GM21526 (cell line): Measurements from ENCODE around the gene KLHL20.
"Not testable (repeated sequence)": the region's sequence is repeated elsewhere in the genome, so short reads cannot be mapped to it uniquely, and the experiment has no call there.

Source experiments
- ATAC-seq: cut with Tn5 transposase; IDR thresholded peaks from one replicate; pipeline ENCODE4 v1.9.1; 2021; ENCODE audit warnings: moderate library complexity; ENCODE audit not compliant: unreplicated experiment, low FRiP score

KLHL20 gene, protein sequence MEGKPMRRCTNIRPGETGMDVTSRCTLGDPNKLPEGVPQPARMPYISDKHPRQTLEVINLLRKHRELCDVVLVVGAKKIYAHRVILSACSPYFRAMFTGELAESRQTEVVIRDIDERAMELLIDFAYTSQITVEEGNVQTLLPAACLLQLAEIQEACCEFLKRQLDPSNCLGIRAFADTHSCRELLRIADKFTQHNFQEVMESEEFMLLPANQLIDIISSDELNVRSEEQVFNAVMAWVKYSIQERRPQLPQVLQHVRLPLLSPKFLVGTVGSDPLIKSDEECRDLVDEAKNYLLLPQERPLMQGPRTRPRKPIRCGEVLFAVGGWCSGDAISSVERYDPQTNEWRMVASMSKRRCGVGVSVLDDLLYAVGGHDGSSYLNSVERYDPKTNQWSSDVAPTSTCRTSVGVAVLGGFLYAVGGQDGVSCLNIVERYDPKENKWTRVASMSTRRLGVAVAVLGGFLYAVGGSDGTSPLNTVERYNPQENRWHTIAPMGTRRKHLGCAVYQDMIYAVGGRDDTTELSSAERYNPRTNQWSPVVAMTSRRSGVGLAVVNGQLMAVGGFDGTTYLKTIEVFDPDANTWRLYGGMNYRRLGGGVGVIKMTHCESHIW

GRCh38 chr1:173714759-173715537, at the start of gene KLHL20:
TSS of gene KLHL20 (plus strand) at chr1:173714981. CDS start at chr1:173716044, 1,063 bp downstream.
- peak; percentile 91 for ATAC-seq

DNA sequence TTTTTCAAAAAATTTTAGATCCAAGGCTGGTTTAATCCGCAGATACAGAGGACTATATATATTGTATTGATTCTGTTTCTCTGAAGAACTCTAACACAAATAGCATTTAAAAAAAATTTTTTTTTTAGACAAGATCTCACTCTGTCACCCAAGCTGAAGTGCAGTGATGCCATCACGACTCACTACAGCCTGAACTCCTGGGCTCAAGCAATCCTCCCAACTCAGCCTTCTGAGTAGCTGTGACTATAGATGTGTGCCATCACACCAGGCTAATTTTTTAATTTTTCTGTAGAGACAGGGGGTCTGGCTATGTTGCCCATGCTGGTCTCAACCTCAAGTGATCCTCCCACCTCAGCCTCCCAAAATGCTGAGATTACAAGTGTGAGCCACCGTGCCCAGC, 48.1 kb upstream of the KLHL20 start:
- ATAC-seq = no peak

DNA sequence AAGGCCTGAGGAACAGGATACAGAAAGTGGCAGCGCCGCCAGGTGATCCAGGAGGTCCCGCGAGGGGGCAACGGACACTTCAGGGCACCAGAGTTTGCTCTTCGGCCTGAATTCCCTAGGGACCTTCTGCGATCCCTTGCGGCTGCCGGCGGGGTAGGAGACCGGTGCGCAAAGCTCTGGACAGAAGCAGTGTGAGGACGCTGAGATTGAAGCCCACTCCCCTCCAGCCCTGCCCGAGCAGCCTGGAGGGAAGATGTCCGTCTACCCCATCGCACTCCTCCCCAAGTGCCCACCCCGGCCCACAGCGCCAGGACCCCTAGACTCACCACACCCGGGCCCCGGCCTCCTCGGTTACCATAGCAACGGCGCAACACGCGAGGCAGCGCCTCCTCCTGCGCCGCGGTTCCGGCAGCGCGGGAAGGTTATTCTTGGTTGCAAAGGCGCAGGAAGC, 45.3 kb upstream of the KLHL20 start, which contains the start of gene ANKRD45:
ANKRD45 (minus strand) TSS at position 361 of the 451 bp plus-strand sequence. CDS start 10,433 bp downstream, outside the sequence.
- ATAC-seq = no peak

- ATAC-seq = not testable (repeated sequence)
These were observed 40.3 kb upstream of the KLHL20 start for GRCh38 chr1:173674496-173674895.

DNA sequence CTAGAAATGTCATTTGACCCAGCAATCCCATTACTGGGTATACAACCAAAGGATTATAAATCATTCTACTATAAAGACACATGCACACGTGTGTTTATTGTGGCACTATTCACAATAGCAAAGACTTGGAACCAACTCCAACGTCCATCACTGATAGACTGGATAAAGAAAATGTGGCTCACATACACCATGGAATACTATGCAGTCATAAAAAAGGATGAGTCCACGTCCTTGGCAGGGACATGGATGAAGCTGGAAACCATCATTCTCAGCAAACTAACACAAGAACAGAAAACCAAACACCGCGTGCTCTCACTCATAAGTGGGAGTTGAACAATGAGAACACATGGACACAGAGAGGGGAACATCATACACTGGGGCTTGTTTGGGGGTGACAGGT, 34.6 kb upstream of the KLHL20 start:
- ATAC-seq = not testable (repeated sequence)

DNA sequence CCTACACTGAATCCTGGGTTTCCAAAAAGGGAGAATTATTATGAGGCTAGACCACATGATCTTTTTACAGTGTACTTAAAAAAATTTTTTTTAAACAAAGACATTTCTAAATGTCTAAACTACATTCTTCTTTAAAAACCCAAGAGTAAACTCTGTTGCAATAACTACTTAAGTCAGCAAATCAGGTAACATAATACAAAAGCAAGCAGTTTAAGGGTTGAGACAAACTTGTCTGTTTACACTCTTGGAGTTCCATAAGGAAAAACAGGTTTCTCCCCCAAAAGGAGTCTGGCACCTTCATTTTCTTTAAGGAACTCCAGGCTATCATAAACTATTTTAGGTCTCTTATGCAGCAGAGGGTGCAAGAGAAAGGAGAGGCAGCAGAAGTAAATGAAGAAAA, 32.6 kb upstream of the KLHL20 start:
- no peak for ATAC-seq

DNA sequence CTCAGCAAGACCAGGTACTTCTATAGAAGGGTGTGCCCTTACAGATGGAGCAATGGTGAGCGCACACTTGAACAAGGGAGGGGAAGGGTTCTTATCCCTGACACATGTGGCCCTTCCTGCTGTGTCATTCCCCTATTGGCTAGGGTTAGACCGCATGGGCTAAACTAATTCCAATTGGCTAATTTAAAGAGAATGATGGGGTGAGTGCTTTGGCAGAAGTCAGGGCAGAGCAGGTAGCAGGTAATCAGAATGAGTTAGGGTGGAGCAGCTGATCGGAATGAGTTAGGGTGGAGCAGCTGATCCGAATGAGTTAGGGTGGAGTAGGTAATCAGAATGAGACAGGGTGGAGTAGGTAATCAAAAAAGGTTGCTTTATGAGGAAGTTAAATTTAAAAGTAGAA, 30.9 kb upstream of the KLHL20 start:
- not testable (repeated sequence) for ATAC-seq

GRCh38 chr1:173685121-173685520, 29.7 kb upstream of the KLHL20 start:
- ATAC-seq = not testable (repeated sequence)

GRCh38 chr1:173688300-173688699, 26.5 kb upstream of the KLHL20 start:
- no peak for ATAC-seq

DNA sequence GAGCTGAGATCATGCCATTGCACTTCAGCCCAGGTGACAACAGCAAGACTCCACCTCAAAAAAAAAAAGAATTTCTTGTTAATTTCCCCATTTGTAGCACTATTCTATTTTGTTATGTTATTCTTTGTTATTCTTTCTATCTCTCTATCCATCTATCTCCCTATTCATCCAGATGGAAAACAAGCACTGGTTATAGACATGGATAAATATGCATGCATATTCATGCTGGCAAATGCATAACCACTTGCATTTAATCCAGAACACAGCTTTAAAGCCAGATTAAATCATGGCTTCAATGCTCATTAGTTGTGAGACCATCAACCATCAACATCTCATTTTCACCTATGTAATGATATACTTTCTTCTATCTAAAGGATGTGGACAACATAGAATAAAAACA, 21.5 kb upstream of the KLHL20 start:
- ATAC-seq = no peak

DNA sequence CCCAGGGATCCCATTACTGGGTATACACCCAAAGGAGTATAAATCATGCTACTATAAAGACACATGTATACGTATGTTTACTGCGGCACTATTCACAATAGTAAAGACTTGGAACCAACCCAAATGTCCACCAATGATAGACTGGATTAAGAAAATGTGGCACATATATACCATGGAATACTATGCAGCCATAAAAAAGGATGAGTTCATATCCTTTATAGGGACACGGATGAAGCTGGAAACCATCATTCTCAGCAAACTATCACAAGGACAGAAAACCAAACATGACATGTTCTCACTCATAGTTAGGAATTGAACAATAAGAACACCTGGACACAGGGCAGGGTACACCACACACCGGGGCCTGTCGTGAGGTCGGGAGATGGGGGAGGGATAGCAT, 13.5 kb upstream of the KLHL20 start:
- not testable (repeated sequence) for ATAC-seq

- ATAC-seq = no peak
These were observed 12.0 kb upstream of the KLHL20 start for GRCh38 chr1:173702736-173703135.

DNA sequence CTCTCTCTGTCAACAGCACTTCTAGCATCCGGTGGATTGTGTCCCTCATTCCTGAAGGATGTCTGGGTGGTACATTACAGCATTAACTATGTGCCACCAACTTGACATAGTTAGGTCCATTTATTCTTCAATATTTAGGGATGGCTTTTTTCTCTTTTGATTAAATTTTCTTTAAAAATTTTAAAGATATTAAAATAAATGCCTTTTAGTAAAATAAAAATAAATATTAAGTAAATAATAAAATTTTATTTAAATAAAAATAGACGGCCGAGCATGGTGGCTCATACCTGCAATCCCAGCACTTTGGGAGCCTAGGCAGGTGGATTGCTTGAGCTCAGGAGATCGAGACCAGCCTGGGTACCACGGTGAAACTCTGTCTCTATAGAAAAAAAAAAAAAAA, 9.7 kb upstream of the KLHL20 start:
- ATAC-seq = no peak

DNA sequence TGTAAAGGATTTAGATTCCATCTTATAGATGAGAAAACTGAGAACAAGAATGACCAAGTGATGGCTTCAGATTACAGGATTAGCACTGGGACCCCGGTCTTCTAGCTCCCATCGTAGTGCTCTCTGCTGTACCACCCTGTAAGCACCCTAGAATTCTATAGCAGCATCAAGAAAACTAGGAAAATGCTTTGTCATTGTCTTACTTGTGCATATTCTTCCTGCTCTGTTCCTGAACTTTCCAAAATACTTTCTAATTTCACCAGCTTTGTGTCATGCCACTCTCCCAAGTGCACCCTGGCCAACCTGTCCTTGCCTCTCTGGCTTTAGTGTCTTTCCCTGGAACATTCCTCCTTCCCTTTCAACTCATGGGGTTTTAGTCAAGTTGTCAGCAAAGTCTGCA, 6.0 kb upstream of the KLHL20 start:
- no peak for ATAC-seq

DNA sequence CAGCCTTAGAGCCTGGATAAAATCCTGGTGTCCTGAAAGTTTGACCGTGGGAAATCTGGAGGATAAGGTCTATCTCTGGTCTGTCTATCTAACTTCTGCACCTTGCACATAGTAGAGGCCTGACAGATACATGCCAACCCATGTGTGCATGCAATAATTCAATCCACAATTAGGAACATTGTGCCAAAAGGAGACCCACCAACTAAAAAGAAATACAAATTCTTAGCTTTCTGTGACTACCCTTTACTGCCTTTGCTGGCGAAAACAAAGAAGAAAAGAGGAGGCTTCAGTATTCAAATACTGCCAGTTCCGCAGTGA, 381 bp upstream of the KLHL20 start:
- no peak for ATAC-seq

- ATAC-seq = no peak
These were observed 710 bp downstream of the KLHL20 start for GRCh38 chr1:173715538-173715844.

GRCh38 chr1:173717238-173717637, 2.5 kb downstream of the KLHL20 start:
- no peak for ATAC-seq

DNA sequence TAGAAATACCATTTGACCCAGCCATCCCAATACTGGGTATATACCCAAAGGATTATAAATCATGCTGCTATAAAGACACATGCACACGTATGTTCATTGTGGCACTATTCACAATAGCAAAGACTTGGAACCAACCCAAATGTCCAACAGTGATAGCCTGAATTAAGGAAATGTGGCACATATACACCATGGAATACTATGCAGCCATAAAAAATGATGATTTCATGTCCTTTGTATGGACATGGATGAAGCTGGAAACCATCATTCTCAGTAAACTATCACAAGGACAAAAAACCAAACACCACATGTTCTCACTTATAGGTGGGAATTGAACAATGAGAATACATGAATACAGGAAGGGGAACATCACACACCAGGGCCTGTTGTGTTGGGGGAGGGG, 16.6 kb downstream of the KLHL20 start:
- ATAC-seq = not testable (repeated sequence)

DNA sequence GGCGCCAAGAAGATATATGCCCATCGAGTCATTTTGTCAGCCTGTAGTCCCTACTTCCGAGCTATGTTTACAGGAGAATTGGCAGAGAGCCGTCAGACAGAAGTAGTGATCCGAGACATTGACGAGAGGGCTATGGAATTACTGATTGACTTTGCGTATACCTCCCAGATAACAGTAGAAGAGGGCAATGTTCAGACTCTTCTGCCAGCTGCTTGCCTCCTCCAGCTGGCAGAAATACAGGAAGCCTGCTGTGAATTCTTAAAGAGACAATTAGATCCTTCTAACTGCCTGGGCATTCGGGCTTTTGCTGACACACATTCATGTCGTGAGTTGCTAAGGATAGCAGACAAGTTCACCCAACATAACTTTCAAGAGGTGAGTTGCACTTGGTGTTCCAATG, 19.1 kb downstream of the KLHL20 start:
- ATAC-seq = no peak

DNA sequence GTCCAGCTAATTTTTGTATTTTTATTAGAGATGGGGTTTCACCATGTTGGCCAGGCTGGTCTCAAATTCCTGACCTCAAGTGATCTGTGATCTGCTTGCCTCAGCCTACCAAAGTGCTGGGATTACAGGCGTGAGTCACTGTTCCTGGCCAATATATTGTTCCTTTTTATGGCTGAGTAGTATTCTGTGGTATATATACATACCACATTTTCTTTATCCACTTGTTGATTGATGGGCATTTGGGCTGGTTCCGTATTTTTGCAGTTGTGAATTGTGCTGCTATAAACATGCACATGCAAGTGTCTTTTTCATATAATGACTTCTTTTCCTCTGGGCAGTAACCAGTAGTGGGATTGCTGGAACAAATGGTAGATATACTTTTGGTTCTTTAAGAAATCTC, 21.3 kb downstream of the KLHL20 start:
- ATAC-seq = not testable (repeated sequence)

GRCh38 chr1:173742203-173742886, 27.6 kb downstream of the KLHL20 start:
- no peak for ATAC-seq
